ENCODE results near the gene PHACTR2.

- no peak for TF ChIP-seq CTCF (IDR thresholded peaks at IDR 0.05)
- no peak for TF ChIP-seq POLR2AphosphoS5 (IDR thresholded peaks at IDR 0.05)
- TF ChIP-seq EP300 (IDR thresholded peaks at IDR 0.05): no peak
- no peak for TF ChIP-seq POLR2A (IDR thresholded peaks at IDR 0.05)
Measured at GRCh38 chr6:143750877-143751276, 73.1 kb downstream of the PHACTR2 start.

Data from upper lobe of left lung (tissue), 4 donors.